LNCaP clone FGC (cell line): Measurements from ENCODE around the gene COL3A1.
A peak's percentile ranks its signal among the peaks of the same experiment; 100 is the strongest.

Source experiments
- DNase-seq: peaks from one replicate; pipeline ENCODE4 v3.0.0-alpha.2; 2011; ENCODE audit warnings: low read depth
- H3K4me3 ChIP-seq: 2 replicates; pipeline ENCODE4 v1.5.1; 2011; ENCODE audit warnings: mild to moderate bottlenecking, low read depth, low read length, control low read depth
- TF ChIP-seq, protein P1 (sequence below): IDR thresholded peaks from 2 replicates; pipeline ENCODE4 v1.5.1; 2012; ENCODE audit warnings: mild to moderate bottlenecking; ENCODE audit not compliant: control insufficient read depth, insufficient read depth; ENCODE audit errors: extremely low read depth

Gene COL3A1

DNA sequence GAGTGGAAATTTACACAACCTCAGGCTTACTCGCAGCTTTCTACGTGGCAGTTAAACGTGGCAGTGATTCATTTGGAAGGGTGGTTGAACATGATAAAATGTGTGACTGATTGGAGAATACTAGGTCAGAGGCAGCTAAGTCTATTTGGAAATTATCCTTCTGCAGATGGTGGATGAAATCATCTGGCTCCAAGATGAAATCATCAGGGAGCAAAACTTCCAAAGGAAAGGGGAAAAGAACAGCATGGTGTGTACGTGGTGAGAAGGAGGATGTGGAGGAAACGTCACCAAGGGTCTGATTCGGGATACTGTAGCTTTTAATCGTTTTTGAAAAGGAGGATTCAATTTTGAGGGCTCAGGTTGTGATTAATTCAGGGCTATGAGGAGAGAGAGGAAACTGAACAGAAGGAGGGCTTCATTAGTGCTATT is 47.9 kb downstream of the COL3A1 start:
- DNase-seq: no peak
- no peak overlapping the region for H3K4me3 ChIP-seq
- TF ChIP-seq, protein P1, sequence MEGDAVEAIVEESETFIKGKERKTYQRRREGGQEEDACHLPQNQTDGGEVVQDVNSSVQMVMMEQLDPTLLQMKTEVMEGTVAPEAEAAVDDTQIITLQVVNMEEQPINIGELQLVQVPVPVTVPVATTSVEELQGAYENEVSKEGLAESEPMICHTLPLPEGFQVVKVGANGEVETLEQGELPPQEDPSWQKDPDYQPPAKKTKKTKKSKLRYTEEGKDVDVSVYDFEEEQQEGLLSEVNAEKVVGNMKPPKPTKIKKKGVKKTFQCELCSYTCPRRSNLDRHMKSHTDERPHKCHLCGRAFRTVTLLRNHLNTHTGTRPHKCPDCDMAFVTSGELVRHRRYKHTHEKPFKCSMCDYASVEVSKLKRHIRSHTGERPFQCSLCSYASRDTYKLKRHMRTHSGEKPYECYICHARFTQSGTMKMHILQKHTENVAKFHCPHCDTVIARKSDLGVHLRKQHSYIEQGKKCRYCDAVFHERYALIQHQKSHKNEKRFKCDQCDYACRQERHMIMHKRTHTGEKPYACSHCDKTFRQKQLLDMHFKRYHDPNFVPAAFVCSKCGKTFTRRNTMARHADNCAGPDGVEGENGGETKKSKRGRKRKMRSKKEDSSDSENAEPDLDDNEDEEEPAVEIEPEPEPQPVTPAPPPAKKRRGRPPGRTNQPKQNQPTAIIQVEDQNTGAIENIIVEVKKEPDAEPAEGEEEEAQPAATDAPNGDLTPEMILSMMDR: no peak

DNA sequence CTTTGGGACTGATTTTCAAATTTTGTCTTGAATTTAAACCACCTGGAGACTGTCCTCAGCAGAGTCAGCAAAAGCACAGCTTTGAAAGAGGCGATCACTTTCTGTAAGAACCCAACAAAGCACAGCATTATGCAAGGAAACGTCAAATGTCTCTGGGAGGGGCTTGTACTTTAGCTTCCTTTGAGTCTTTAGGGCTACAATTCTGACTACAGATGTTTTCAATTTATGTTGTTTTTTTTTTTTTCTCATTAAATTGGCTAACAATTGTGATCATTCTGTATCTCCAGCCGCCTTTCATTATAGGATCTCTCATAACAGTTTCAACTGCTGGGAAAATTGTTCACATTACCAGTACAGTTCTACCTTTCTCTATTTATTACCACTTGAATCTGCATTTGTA is 48.3 kb downstream of the COL3A1 start:
- DNase-seq: no peak
- no peak overlapping the region for H3K4me3 ChIP-seq
- TF ChIP-seq, protein P1: no peak

DNA sequence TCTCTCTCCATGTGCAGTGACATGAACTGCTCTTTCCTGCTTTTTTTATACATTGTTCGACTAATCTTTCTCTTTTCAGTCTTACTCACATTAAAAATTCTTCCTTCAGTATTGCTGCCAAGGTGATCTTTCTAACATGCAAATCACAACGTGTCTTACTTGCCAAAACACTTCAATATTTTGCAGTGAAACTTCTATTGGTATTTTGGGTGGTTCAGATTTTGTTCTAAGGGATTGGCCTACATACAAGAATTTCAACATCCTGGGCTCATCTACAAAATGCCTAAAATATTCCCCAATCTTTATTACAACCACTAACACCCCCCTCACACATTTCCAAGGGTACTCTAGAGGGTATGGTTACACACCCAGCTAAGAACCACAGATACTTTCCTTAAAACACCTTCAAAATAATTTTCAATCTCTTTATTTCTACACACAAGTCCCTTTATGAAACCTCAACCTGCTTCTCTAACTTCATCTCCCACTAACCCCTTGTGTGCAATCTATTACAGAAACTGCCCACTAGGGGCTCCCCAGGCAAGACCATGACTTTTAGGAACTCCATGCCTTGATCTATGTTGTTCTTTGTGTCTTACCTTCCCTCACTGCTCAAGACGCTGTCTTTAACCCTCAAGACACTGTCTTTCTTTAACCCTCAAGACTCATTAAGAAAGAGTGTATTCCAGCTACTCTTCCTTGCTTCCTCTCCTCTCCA is 50.9 kb downstream of the COL3A1 start:
- no peak for DNase-seq
- H3K4me3 ChIP-seq: no peak overlapping the region
- TF ChIP-seq, protein P1: 0 out of 2 replicates have a peak, but pooled peaks have one; percentile 18

DNA sequence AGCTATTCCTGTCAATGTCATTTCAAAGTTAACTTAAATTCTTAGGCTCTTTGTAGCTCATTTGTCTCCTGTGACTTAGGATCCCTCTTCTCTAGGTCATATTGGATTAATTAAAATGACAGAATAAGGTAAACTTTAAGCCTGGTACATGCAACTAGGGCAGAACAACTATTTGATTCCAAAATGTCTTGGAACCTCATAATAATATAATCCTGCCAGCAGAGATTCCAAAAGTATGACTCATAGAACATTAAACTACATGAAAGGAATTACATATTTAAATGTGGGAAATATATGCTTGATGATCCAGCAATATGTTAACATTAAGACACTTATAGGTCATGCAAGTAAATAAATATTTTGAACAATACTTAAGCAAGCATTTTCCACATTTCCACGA is 63.3 kb downstream of the COL3A1 start:
- DNase-seq: no peak

DNA sequence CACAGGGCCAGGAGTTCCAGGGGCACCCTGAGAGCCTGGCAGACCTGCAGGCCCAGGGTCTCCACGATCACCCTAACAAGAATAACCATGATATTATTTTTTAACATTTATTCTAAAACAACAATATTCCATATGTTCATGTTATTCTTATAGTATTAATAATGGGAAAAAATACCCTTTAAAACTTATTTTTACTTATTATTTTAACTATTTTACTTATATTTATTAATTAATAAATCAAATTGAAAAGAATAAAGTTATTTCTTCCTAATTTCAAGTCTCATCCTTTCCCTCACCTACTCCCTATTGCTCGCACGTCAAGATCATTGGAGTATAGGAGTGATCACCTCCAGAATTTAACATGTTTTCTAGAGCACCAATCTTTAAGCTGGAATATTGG is 71.7 kb downstream of the COL3A1 start:
- DNase-seq: no peak
- TF ChIP-seq, protein P1: no peak
- no peak overlapping the region for H3K4me3 ChIP-seq

More for the DNA sequence above, 63.3 kb downstream of the COL3A1 start:
- TF ChIP-seq, protein P1: no peak
- H3K4me3 ChIP-seq: no peak overlapping the region

DNA sequence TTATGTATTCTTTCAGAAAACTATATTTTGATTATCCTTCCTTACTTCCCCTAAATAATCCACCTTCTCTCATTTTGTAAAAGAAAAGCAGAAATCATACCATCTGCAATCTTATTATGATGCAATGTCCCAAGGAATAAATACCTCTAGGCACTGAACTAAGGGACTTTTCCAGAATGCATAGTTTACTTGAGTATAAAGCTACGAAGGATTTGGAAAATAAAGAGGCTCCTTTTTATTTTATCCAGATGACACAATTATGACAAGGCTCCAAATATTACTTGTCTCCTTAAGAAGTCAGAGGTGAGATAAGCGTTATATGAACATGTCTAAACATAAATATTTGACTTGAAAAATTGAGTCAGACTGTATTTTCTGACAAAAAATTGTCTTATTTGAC is 72.1 kb downstream of the COL3A1 start:
- TF ChIP-seq, protein P1: no peak
- DNase-seq: no peak
- H3K4me3 ChIP-seq: no peak overlapping the region

DNA sequence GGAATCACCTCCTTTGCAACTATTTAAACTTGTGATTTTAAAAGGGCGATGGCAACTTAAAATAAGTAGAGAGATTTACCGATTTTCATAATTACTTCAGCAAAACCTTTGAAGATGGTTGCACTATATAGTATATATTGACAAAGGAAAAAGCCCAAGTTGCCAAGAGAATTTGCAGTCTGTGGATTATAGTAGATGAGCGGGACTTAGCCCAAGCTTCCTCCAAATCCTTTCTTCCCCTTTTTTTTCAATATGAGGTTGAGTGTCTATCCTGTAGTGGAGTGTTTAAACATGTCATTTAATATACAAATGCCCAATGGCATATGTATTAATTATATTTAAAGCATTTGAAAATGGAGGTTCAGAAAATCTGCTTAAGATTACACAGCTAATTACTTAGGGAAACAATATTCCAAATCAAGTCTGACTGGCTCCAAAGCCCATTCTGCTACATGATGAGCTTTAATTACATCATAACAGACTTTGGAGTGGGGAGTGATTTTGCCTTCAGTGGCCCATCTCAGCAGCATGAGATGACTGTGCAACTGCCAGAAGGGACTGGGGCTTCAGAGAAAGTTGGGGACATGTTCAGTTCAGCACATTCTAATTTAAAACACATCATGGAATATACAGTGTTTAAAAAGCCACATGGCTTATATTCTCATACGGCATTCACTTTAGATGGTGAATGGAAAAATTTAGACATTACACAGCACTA is 73.2 kb downstream of the COL3A1 start:
- no peak overlapping the region for H3K4me3 ChIP-seq
- TF ChIP-seq, protein P1: no peak
- DNase-seq: no peak
